WTC11 (cell line): ENCODE results near the gene BAIAP2.

ENCODE experiments used
- CTCF ChIP-seq: fragments of 200-600 bp; IDR thresholded peaks from 2 replicates; pipeline ENCODE4 v1.8.0; 2022; ENCODE audit warnings: antibody characterized with exemption
- ETV6 ChIP-seq: sonication (generic); formaldehyde crosslinking; IDR thresholded peaks from 2 replicates; pipeline ENCODE4 v1.8.1; 2022; ENCODE audit warnings: mild to moderate bottlenecking, missing genetic modification reagents
- TEAD4 ChIP-seq: sonication (generic); formaldehyde crosslinking; IDR thresholded peaks from 2 replicates; pipeline ENCODE4 v1.8.0; 2022; ENCODE audit warnings: mild to moderate bottlenecking, missing genetic modification reagents
- TP53 ChIP-seq: sonication (generic); formaldehyde crosslinking; IDR thresholded peaks from 2 replicates; pipeline ENCODE4 v1.8.1; 2023; ENCODE audit warnings: mild to moderate bottlenecking, missing genetic modification reagents
- USF1 ChIP-seq: sonication (generic); formaldehyde crosslinking; IDR thresholded peaks from 2 replicates; pipeline ENCODE4 v1.8.0; 2022; ENCODE audit warnings: mild to moderate bottlenecking, missing genetic modification reagents

- no peak for TF ChIP-seq CTCF
- TF ChIP-seq ETV6 = no peak
- TF ChIP-seq TP53 (CRISPR knock-in tag) = no peak
- TF ChIP-seq TEAD4 (CRISPR knock-in tag) = no peak
- TF ChIP-seq USF1 (CRISPR knock-in tag) = no peak
Observed at GRCh38 chr17:80986046-80986445, 48.9 kb upstream of the BAIAP2 start.
